GM12874 (cell line): ENCODE results near the gene ISLR.

Experiments
- TF ChIP-seq, protein P1 (sequence below): IDR thresholded peaks from 2 replicates; pipeline ENCODE4 v1.5.1; 2011; ENCODE audit warnings: low read depth, mild to moderate bottlenecking, control low read depth, low read length, moderate library complexity; ENCODE audit not compliant: insufficient read depth

ISLR gene

DNA sequence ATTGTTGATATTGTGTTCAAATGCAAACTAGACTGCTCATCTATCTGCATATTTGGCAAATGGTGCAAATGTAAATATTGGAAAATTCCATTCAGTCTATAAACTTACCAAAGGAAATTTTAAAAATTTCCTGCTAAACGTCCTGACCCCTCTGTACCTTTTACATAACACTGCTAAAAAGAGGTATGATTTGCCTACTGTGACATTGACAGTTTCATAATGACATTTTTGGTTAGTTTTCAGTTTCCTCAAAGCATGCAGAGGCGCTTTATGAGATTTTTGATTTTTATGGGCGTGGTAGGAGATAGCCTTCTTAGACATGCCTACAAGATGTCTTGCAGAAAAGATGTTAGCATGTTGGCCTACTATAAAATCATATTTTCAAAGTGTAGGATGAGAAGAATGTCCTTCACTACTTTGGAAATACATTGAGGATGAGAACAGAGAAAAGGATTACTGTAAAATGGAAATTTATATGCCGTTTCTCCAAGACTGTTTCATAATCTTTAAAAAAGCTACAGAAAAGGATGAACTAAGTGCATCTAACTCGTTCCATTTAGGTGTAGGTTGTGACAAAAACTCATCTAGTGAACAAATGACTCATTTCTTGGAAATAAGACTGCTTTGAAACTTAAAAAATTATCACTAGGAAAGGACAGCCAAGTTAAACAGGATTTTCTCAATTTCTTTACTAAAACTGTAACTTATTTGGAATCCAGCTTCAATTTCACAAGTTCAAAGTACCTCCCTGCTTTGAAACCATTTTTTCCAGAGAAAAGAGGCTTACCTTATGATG lies 14.5 kb upstream of the ISLR start:
- TF ChIP-seq, protein P1, sequence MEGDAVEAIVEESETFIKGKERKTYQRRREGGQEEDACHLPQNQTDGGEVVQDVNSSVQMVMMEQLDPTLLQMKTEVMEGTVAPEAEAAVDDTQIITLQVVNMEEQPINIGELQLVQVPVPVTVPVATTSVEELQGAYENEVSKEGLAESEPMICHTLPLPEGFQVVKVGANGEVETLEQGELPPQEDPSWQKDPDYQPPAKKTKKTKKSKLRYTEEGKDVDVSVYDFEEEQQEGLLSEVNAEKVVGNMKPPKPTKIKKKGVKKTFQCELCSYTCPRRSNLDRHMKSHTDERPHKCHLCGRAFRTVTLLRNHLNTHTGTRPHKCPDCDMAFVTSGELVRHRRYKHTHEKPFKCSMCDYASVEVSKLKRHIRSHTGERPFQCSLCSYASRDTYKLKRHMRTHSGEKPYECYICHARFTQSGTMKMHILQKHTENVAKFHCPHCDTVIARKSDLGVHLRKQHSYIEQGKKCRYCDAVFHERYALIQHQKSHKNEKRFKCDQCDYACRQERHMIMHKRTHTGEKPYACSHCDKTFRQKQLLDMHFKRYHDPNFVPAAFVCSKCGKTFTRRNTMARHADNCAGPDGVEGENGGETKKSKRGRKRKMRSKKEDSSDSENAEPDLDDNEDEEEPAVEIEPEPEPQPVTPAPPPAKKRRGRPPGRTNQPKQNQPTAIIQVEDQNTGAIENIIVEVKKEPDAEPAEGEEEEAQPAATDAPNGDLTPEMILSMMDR, result no peak

DNA sequence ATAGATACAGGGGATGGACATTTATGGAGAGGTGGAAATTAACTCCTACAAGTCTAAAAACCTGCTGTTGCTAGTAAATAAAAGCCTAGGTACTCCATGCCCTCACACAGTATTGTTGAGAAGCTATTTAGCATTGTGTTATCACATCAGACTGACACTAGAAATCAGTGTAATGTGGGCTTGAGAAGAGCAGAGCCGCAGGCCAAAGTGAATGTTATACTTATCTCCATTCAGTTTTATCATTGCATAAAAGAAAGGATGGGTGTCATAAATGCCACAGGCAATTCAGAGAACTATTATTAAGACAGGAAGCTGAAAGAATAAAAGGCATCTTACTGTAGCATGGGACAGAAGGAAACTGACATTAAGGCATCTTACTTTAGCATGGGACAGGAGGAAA lies 13.7 kb upstream of the ISLR start:
- TF ChIP-seq, protein P1, result no peak

DNA sequence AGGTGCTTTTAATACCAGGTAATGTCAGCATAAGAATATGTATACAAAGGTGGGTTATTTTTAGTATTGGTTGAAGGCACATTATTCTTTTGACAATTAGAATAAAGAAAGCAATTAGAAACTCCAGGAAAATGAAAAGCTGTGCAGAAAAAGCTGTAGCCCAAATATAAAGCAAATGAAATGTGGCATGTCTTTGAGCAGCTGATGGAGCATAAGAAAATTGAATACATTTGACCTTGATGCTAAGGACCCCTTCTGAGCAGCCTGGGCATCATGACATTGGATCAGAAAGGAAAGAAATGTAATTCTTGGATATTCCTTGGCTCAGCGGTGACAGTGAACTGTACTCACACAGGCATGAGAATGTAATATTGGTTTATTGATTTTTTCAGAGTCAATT lies 8.0 kb upstream of the ISLR start:
- TF ChIP-seq, protein P1, result no peak

DNA sequence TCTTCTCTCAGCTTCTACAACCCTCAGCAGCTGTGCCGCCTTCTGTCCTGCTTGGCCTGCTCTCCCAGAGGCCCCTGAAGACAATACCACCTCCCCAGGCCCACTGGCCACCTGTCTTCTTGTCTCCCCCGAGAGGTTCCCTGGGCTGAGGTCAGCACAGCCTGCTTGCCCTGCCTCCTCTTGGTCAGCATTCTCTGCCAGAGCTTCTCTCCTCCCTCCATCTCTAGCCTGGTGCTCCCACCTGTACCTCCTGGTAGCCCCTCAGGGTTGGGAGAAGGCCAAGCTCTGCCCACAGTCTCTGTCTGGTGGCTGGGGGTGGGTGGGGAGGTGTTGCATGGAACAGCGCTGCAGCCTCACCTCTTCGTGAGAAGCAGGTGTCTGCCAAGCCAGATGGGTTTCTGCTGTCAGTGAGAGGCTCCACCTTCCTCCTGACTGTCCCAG lies 5.6 kb upstream of the ISLR start:
- TF ChIP-seq, protein P1, result no peak

DNA sequence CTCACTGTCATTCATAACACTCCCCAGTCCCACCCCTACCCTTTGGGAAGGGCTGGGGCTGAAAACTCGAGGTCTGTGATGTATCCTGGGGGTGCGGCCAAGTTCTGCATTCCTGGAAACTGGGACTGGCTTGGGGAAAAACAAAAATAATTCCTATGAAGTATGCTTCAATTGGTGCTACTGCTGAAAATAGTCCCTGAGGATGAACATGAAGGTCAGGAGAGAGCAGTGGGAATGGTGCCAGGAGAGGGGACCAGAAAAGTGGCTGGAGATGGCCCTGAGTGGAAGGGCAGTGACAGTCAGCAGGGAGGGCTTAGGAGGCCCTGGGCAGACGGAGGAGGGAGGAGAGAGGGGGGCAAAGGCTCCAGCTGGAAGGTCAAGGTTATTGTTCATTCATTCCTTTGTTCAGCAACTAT lies 4.8 kb upstream of the ISLR start:
- TF ChIP-seq, protein P1, result no peak

DNA sequence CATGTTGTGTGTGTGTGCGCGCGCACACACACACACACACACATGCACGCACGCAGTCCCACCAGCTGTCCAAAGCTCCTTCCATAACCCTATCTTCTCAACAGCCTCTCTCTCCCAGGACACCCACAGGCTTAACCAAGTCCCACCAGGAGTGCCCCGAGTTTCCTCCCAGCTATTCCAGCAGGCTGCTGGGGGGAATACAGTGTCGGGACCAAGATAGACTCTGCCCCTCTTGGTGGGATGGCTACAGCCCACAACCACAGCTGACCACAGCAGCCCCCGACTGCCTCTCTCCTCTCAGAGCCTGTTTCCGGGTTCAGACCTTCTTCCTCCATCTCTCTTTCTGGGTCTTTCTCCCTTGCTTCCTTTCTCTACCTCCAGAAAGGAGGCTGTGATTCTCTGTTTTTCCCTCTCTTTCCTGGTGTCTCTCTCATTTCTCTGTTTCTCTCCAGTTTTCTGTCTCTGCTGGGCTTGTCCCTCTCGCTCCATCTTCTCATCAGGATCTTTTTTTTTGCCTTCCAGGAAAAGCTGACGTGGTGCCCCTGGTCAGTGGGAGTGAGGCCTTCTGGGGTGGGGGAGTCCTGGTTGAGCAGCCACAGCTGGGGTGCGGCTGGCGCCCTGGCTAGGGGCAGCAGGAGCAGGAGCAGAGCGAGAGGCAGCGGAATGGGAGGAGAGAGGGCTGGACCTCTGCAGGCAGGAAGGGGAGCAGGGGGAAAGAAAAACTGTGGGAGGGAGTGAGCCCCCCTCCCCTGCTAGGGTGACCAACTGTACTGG lies 3.3 kb upstream of the ISLR start:
- TF ChIP-seq, protein P1, result no peak

DNA sequence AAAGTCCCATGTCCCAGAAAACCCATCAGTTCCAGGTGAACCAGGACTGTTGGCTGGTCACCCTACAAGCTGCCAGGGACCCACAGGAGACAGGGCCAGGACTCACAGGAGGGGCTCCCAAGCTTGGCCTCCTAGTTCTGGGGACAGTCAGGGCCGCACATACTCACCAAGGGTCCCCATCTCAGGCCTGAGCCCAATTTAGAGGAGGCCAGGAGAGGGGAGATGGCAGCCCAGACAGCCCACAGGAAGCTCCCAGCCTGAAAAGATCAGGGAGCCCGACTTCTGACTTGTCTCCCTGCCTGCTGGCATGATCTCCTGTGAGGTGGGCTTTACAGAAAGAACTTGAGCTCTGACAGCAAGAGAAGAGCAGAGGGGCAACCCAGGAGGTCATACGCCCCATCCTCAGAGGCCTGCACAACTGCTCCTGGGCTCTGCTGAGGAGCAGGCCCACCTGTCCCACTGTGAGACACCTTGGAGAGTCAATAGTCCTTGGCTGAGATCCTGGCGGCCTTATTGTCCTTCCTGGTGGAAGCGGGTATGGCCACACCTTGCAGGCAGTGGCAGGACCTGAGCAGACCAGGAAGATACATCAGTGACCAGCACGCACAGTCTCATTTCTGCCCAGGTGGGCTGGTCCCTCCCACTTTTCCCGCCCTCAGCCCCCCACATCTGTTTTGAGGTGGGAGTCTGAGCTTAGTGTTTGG lies 2.5 kb upstream of the ISLR start:
- TF ChIP-seq, protein P1, result no peak
